HEK293 (cell line): ENCODE results near the gene ADAMTS17.

ENCODE experiments used
- CTCF ChIP-seq: fragments of 450-650 bp; formaldehyde crosslinking; IDR thresholded peaks from 2 replicates; pipeline ENCODE4 v1.5.1; 2016; ENCODE audit warnings: missing biosample characterization, missing genetic modification characterization
- ZFHX2 ChIP-seq: fragments of 450-650 bp; formaldehyde crosslinking; conservative IDR thresholded peaks from 2 replicates; pipeline ENCODE4 v1.5.1; 2016; ENCODE audit warnings: missing biosample characterization, missing genetic modification characterization
- ZNF274 ChIP-seq, 2 experiments: fragments of 200-500 bp in 1 of 2; fragments of 450-650 bp in 1 of 2; sonication (Bioruptor generic) in 1 of 2; formaldehyde crosslinking in 1 of 2; IDR thresholded peaks; 2 replicates each; pipeline versions ENCODE4 v1.5.1 to v1.6.1; 2014 to 2016; ENCODE audit warnings: borderline replicate concordance in 1 of 2, inconsistent platforms in 1 of 2, low read length in 1 of 2, missing biosample characterization in 1 of 2, missing genetic modification characterization in 1 of 2
- TF ChIP-seq, protein P1 (sequence below): fragments of 450-650 bp; formaldehyde crosslinking; IDR thresholded peaks from 2 replicates; pipeline ENCODE4 v1.5.1; 2016; ENCODE audit warnings: missing biosample characterization, missing genetic modification characterization

DNA sequence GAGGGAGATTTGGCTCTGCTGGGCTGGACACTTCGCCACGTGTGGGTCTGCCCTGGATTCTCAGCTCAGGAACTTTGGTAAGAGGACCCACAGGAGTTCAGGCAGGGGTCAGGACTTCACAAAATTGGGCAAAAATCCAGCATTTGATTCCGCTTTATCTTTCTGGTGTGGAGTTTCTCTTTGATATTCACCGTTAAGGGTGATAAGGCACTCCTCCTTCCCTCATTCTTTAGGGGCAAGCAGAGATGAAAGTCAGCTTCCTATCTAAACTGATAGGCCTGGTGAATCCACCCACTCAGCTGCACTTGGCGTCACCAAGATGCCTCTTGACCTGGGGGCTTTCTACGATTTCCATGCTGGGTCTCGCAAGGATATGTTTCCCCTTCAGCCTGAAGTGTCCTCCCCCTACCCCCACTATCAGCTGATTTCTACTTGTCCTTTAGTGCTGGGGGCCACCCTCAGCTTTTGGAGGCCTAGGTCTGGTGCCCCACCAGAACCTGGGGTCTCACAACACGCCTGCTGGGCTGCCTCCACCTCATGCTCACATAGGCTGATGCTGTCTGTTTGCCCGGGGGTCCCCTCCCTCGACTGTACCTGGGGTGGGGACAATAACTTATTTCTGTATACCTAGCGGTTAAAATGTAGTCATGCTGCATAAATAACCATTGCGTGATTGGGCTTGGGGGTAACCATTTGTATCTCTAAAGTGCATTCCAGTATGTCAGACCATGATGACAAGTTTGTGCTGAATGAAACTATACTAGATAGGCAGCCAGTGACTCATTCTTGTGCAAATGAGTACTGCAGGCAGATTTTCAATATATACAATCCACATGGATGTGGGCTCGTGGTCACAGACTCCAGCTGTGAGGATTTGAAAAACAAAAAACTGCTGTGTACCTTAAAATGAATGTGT is 248.3 kb downstream of the ADAMTS17 start:
- TF ChIP-seq, protein P1, sequence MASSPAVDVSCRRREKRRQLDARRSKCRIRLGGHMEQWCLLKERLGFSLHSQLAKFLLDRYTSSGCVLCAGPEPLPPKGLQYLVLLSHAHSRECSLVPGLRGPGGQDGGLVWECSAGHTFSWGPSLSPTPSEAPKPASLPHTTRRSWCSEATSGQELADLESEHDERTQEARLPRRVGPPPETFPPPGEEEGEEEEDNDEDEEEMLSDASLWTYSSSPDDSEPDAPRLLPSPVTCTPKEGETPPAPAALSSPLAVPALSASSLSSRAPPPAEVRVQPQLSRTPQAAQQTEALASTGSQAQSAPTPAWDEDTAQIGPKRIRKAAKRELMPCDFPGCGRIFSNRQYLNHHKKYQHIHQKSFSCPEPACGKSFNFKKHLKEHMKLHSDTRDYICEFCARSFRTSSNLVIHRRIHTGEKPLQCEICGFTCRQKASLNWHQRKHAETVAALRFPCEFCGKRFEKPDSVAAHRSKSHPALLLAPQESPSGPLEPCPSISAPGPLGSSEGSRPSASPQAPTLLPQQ: no peak
- TF ChIP-seq CTCF (tag by site-specific recombination) (no peak), ZNF274 (IDR thresholded peaks at IDR 0.05; ENCODE audit: low read length) (no peak), ZNF274 (tag by site-specific recombination; IDR thresholded peaks at IDR 0.05; ENCODE audit: borderline replicate concordance) (no peak), ZFHX2 (tag by site-specific recombination) (no peak)
